HK-2 (cell line): ENCODE results near the gene RASGRF1.

Experiments
- DNase-seq: peaks from one replicate; pipeline ENCODE4 v3.0.0-alpha.2; 2018; ENCODE audit not compliant: unreplicated experiment

RASGRF1 gene

DNA sequence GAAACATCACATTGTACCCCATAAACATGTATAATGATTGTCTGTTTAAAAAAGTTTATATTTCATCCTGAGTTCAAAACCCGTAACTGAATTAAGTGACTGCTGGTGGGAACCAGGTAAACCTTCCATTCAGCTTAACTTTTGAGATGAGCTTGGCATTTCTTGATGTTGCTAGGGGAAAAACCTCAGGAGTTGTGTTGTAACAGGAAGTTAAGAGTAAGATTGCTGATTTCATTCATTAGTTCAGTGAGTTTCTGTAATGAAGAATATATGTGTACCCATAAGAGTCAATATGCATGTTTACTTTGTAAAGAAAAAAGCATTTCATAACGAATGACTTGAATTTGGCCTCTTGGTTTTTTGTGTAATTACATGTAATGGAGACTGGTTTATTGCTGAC is 178.3 kb downstream of the RASGRF1 start:
- no peak for DNase-seq

DNA sequence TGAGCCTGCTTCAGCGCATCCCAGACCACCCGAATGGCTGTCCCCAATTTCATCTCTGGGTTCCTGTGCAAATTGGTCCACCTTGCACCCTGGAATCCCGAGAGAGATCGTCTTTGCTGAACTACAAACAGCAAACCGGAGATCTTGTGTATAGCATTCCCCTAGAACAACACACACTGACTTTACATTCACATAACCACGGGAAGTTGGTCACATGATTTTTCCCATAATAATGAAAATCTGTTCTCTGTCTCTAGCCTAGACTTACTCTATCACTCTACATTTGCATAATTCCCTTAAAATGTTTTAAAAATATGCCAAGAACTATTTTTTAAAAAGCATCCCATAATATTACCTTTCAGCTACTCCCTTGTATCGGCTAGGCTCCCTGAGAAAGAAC is 180.3 kb downstream of the RASGRF1 start:
- DNase-seq: no peak
